Trophoblast cell (in vitro differentiated cells and primary cell): ENCODE data around the gene CLIP4.

Experiments used
- DNase-seq, 2 donors: peaks; one replicate each; pipeline ENCODE4 v3.0.0-alpha.2; 2016
- H2AFZ ChIP-seq: 2 replicates; pipeline ENCODE4 v1.6.1; 2013; ENCODE audit warnings: low read length, moderate library complexity, mild to moderate bottlenecking; ENCODE audit not compliant: insufficient read depth, poor library complexity
- H2AK5ac ChIP-seq: 2 replicates; pipeline ENCODE4 v1.6.1; 2013; ENCODE audit warnings: mild to moderate bottlenecking, low read length
- H2BK120ac ChIP-seq: 2 replicates; pipeline ENCODE4 v1.6.1; 2013; ENCODE audit warnings: low read length, mild to moderate bottlenecking, moderate library complexity; ENCODE audit not compliant: insufficient read depth, poor library complexity
- H2BK12ac ChIP-seq: 2 replicates; pipeline ENCODE4 v1.6.1; 2013; ENCODE audit warnings: mild to moderate bottlenecking, low read length, moderate library complexity
- H2BK5ac ChIP-seq: 2 replicates; pipeline ENCODE4 v1.6.1; 2013; ENCODE audit warnings: low read length, low read depth, moderate library complexity, mild to moderate bottlenecking; ENCODE audit not compliant: poor library complexity
- H3K14ac ChIP-seq: 2 replicates; pipeline ENCODE4 v1.6.1; 2013; ENCODE audit warnings: mild to moderate bottlenecking, low read length
- H3K18ac ChIP-seq: 2 replicates; pipeline ENCODE4 v1.6.1; 2013; ENCODE audit warnings: mild to moderate bottlenecking, low read length
- H3K23ac ChIP-seq: 2 replicates; pipeline ENCODE4 v1.6.1; 2013; ENCODE audit warnings: low read length
- H3K27ac ChIP-seq: 2 replicates; pipeline ENCODE4 v1.5.1; 2013; ENCODE audit warnings: low read depth, mild to moderate bottlenecking, inconsistent platforms, low read length, moderate library complexity
- H3K27me3 ChIP-seq: 2 replicates; pipeline ENCODE4 v1.6.1; 2013; ENCODE audit warnings: inconsistent platforms, mild to moderate bottlenecking, low read length, moderate library complexity; ENCODE audit not compliant: insufficient read depth
- H3K36me3 ChIP-seq, 2 experiments: 1 replicate in 1 of 2; 2 replicates in 1 of 2; pipeline ENCODE4 v1.6.1; 2013; ENCODE audit warnings: low read length in 2 of 2, mild to moderate bottlenecking in 2 of 2, moderate library complexity in 1 of 2; ENCODE audit not compliant: insufficient read depth in 2 of 2, control insufficient read depth in 1 of 2
- H3K4ac ChIP-seq: 2 replicates; pipeline ENCODE4 v1.6.1; 2013; ENCODE audit warnings: low read depth, mild to moderate bottlenecking, low read length, moderate library complexity
- H3K4me1 ChIP-seq, 2 experiments: 1 replicate in 1 of 2; 2 replicates in 1 of 2; pipeline ENCODE4 v1.6.1; 2013; ENCODE audit warnings: low read length in 2 of 2, mild to moderate bottlenecking in 2 of 2, moderate library complexity in 1 of 2; ENCODE audit not compliant: insufficient read depth in 2 of 2, control insufficient read depth in 1 of 2
- H3K4me2 ChIP-seq: 2 replicates; pipeline ENCODE4 v1.6.1; 2013; ENCODE audit warnings: inconsistent platforms, mild to moderate bottlenecking, low read length, moderate library complexity
- H3K4me3 ChIP-seq: 2 replicates; pipeline ENCODE4 v1.5.1; 2013; ENCODE audit warnings: mild to moderate bottlenecking, low read depth, low read length, inconsistent platforms
- H3K79me1 ChIP-seq: one replicate; pipeline ENCODE4 v1.6.1; 2013; ENCODE audit warnings: low read length
- H3K79me2 ChIP-seq: 2 replicates; pipeline ENCODE4 v1.6.1; 2013; ENCODE audit warnings: low read length, mild to moderate bottlenecking; ENCODE audit not compliant: control insufficient read depth, insufficient read depth, poor library complexity
- H3K9ac ChIP-seq: 2 replicates; pipeline ENCODE4 v1.6.1; 2013; ENCODE audit warnings: mild to moderate bottlenecking, low read length
- H3K9me3 ChIP-seq: 2 replicates; pipeline ENCODE4 v1.6.1; 2013; ENCODE audit warnings: low read depth, mild to moderate bottlenecking, control low read depth, inconsistent platforms, low read length; ENCODE audit not compliant: insufficient read depth
- H4K12ac ChIP-seq: 2 replicates; pipeline ENCODE4 v1.6.1; 2013; ENCODE audit warnings: low read depth, mild to moderate bottlenecking, low read length, moderate library complexity
- H4K8ac ChIP-seq: 2 replicates; pipeline ENCODE4 v1.6.1; 2013; ENCODE audit warnings: low read depth, mild to moderate bottlenecking, low read length, moderate library complexity
- H4K91ac ChIP-seq: one replicate; pipeline ENCODE4 v1.6.1; 2013; ENCODE audit warnings: low read depth, mild to moderate bottlenecking, low read length, moderate library complexity
- WGBS: extraction: QIAGEN DNeasy Blood & Tissue Kit; methylation state at CpG from one replicate; pipeline ENCODE4 v1.1.7; 2013; ENCODE audit warnings: missing lambda C conversion rate; ENCODE audit not compliant: insufficient read length, insufficient coverage; ENCODE audit errors: extremely low coverage; 5-methylcytosine and 5-hydroxymethylcytosine counted together

CLIP4 gene

DNA sequence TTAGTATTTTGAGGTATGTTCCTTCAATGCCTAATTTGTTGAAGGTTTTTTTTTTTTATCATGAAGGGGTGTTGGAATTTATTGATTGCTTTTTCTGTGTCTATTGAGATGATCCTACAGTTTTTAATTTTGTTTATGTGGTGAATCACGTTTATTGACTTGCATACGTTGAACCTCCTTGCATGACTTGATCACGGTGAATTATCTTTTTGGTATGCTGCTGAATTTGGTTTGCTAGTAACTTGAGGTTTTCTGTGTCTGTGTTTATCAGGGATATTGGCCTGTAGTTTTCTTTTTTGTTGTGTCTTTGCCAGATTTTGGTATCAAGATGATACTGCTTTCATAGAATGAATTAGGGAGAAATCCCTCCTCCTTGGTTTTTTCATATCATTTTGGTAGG is 23.9 kb downstream of the CLIP4 start:
- Histone ChIP-seq H2BK5ac (no peak overlapping the region), H3K18ac (no peak overlapping the region), H2BK120ac (no peak overlapping the region), H4K8ac (no peak overlapping the region), H3K27ac (no peak overlapping the region), H3K79me2 (no peaks in the 10 kb centered on the region), H3K9ac (no peak overlapping the region), H4K12ac (no peak overlapping the region), H3K4ac (no peak overlapping the region), H2AFZ (no peak overlapping the region), H3K36me3 (no peaks in the 10 kb centered on the region), H3K23ac (no peak overlapping the region), H3K14ac (no peak overlapping the region), H3K79me1 (no peaks in the 10 kb centered on the region), H2BK12ac (no peak overlapping the region), H2AK5ac (no peak overlapping the region), H3K9me3 (no peaks in the 10 kb centered on the region), H3K4me2 (no peak overlapping the region), H3K27me3 (no peaks in the 10 kb centered on the region), H3K4me1 (no peaks in the 10 kb centered on the region), H4K91ac (no peak overlapping the region), H3K4me3 (no peak overlapping the region)
- no CpG with 5 or more reads among the region's 3 CpGs for WGBS
- DNase-seq: peak in 1 of 2 donors; percentile 20

DNA sequence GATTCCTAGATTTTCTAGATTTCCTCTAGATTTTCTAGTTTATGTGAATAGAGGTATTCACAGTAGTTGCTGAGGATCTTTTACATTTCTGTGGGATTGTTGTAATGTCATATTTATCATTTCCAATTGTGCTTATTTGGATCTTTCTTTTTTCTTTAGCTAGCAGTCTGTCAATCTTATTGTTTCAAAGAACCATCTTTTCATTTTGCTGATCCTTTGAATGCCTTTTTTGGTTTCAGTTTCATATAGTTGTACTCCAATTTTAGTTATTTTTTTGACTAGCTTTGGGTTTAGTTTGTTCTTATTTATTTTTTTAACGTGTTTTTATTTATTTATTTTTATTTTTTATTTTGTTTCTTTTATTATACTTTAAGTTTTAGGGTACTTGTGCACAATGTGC is 24.5 kb downstream of the CLIP4 start:
- Histone ChIP-seq H3K4ac (no peak overlapping the region), H3K79me1 (no peaks in the 10 kb centered on the region), H3K27me3 (no peaks in the 10 kb centered on the region), H3K4me2 (no peak overlapping the region), H3K23ac (no peak overlapping the region), H3K27ac (no peak overlapping the region), H3K79me2 (no peaks in the 10 kb centered on the region), H3K36me3 (no peaks in the 10 kb centered on the region), H2AFZ (no peak overlapping the region), H2AK5ac (no peak overlapping the region), H2BK5ac (no peak overlapping the region), H2BK12ac (no peak overlapping the region), H3K9ac (no peak overlapping the region), H4K91ac (no peak overlapping the region), H4K12ac (no peak overlapping the region), H3K4me1 (no peaks in the 10 kb centered on the region), H3K14ac (no peak overlapping the region), H3K18ac (no peak overlapping the region), H2BK120ac (no peak overlapping the region), H3K4me3 (no peak overlapping the region), H4K8ac (no peak overlapping the region), H3K9me3 (no peaks in the 10 kb centered on the region)
- WGBS: no CpG with 5 or more reads among the region's 1 CpG
- peak in 1 of 2 donors; percentile 5 for DNase-seq

DNA sequence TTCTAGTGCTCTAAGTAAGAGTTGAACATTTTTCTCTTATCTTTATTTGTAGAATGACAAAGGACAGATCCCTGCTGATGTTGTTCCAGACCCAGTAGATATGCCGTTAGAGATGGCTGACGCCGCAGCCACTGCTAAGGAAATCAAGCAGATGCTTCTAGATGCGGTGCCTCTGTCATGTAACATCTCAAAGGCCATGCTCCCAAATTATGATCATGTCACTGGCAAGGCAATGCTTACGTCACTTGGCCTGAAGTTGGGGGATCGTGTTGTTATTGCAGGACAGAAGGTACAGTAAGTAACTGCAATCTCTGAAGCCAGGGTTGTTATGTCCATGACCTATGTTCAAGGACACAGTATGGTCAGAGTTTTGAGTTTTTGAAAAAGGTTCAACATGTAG is 28.4 kb downstream of the CLIP4 start:
- Histone ChIP-seq H3K9me3 (no peaks in the 10 kb centered on the region), H3K4me3 (no peak overlapping the region), H3K27ac (no peak overlapping the region), H3K23ac (no peak overlapping the region), H3K4ac (no peak overlapping the region), H3K14ac (no peak overlapping the region), H3K4me2 (no peak overlapping the region), H3K9ac (no peak overlapping the region), H2AK5ac (no peak overlapping the region), H2BK12ac (no peak overlapping the region), H3K4me1 (no peaks in the 10 kb centered on the region), H4K12ac (no peak overlapping the region), H2BK120ac (no peak overlapping the region), H3K18ac (no peak overlapping the region), H4K8ac (no peak overlapping the region), H4K91ac (no peak overlapping the region), H3K27me3 (no peaks in the 10 kb centered on the region), H3K79me1 (no peaks in the 10 kb centered on the region), H2BK5ac (no peak overlapping the region), H3K36me3 (no peaks in the 10 kb centered on the region), H2AFZ (no peak overlapping the region), H3K79me2 (no peaks in the 10 kb centered on the region)
- DNase-seq: no peak
- WGBS: no CpG with 5 or more reads among the region's 6 CpGs

DNA sequence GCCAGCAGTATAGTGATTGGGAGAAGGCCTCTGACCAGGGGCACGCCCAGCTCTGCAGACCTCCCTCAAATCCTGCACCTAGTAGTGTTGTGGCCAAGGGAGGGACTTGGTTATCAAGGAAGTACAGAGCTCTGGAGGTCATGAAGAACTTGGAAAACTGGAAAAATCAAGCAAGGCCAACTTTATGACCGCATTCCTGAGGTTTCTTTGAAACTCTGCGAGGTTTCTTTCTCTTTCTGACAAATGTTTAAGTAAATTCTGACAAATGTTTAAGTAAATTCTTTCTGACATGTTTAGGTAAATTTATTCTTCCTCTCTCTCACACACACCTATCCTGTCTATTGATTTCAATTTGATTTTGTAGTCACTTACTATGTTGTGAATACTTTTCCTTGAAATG is 31.0 kb downstream of the CLIP4 start:
- Histone ChIP-seq H3K27ac (no peak overlapping the region), H3K9me3 (no peaks in the 10 kb centered on the region), H3K36me3 (no peaks in the 10 kb centered on the region), H3K9ac (no peak overlapping the region), H2AFZ (no peak overlapping the region), H3K18ac (no peak overlapping the region), H3K4me2 (no peak overlapping the region), H3K4me1 (no peaks in the 10 kb centered on the region), H3K4ac (no peak overlapping the region), H3K14ac (no peak overlapping the region), H3K4me3 (no peak overlapping the region), H2BK5ac (no peak overlapping the region), H4K12ac (no peak overlapping the region), H4K8ac (no peak overlapping the region), H2AK5ac (no peak overlapping the region), H3K79me1 (no peaks in the 10 kb centered on the region), H2BK12ac (no peak overlapping the region), H3K23ac (no peak overlapping the region), H4K91ac (no peak overlapping the region), H2BK120ac (no peak overlapping the region), H3K79me2 (no peaks in the 10 kb centered on the region), H3K27me3 (no peaks in the 10 kb centered on the region)
- no peak for DNase-seq
- WGBS: no CpG with 5 or more reads among the region's 3 CpGs
